Smooth muscle cell (in vitro differentiated cells): ENCODE results near the gene FAM219A. TPM values are rescaled to one million over a fixed set of nuclear protein-coding genes. Genes with fewer than 3 reads are reported as not detected.

Experiments
- DNase-seq: peaks from one replicate; lab custom pipeline; 2025; ENCODE audit not compliant: unreplicated experiment; lab: John Stamatoyannopoulos, UW
- H2AFZ ChIP-seq: fragments of 200-600 bp; sonication (generic); 2 replicates; pipeline ENCODE4 v1.6.0; 2016; ENCODE audit warnings: antibody characterized with exemption, low read depth, mild to moderate bottlenecking
- H3F3A ChIP-seq: fragments of 200-600 bp; sonication (generic); 2 replicates; pipeline ENCODE4 v1.6.0; 2017; ENCODE audit warnings: antibody characterized with exemption, low read depth
- H3K27ac ChIP-seq: fragments of 200-600 bp; sonication (generic); 2 replicates; pipeline ENCODE4 v1.5.1; 2016; ENCODE audit warnings: low read depth, mild to moderate bottlenecking
- H3K27me3 ChIP-seq: fragments of 200-600 bp; sonication (generic); 2 replicates; pipeline ENCODE4 v1.6.1; 2016; ENCODE audit warnings: low read depth, mild to moderate bottlenecking
- H3K36me3 ChIP-seq: fragments of 200-600 bp; sonication (generic); 2 replicates; pipeline ENCODE4 v1.5.1; 2016; ENCODE audit warnings: low read depth
- H3K4me1 ChIP-seq: fragments of 200-600 bp; sonication (generic); 2 replicates; pipeline ENCODE4 v1.5.1; 2016; ENCODE audit warnings: low read depth
- H3K4me2 ChIP-seq: fragments of 200-600 bp; sonication (generic); 2 replicates; pipeline ENCODE4 v1.6.0; 2016; ENCODE audit warnings: mild to moderate bottlenecking
- H3K4me3 ChIP-seq: fragments of 200-600 bp; sonication (generic); 2 replicates; pipeline ENCODE4 v1.5.1; 2016; ENCODE audit warnings: mild to moderate bottlenecking
- H3K79me2 ChIP-seq: fragments of 200-600 bp; sonication (generic); 2 replicates; pipeline ENCODE4 v1.6.0; 2016; ENCODE audit warnings: low read depth, mild to moderate bottlenecking
- H3K9ac ChIP-seq: fragments of 200-600 bp; sonication (generic); 2 replicates; pipeline ENCODE4 v1.6.0; 2016; ENCODE audit warnings: low read depth
- H3K9me3 ChIP-seq: fragments of 200-600 bp; sonication (generic); replicated peaks from 2 replicates; pipeline ENCODE4 v1.5.1; 2016; ENCODE audit warnings: low read depth
- H4K20me1 ChIP-seq: fragments of 200-600 bp; sonication (generic); 2 replicates; pipeline ENCODE4 v1.6.0; 2016; ENCODE audit warnings: low read depth
- CTCF ChIP-seq: fragments of 200-600 bp; sonication (generic); IDR thresholded peaks from 2 replicates; pipeline ENCODE4 v1.5.1; 2017; ENCODE audit warnings: borderline replicate concordance, mild to moderate bottlenecking, antibody characterized with exemption; ENCODE audit not compliant: insufficient read depth, poor library complexity, severe bottlenecking
- WGBS: methylation state at CpG from one replicate; pipeline ENCODE4 v1.1.7; 2016; ENCODE audit warnings: low lambda C conversion rate; 5-methylcytosine and 5-hydroxymethylcytosine counted together
- polyA plus RNA-seq: library from polyadenylated mRNA; unstranded; fragments of >200 nt; fragmentation: Nextera tagmentation; extraction: Ambion mirVana; gene quantifications from 2 replicates; pipeline ENCODE4 v1.2.1, GENCODE V29; 2016
- total RNA-seq: library from RNA; depleted of rRNA; stranded (reverse); fragments of >200 nt; gene quantifications from 2 replicates; pipeline ENCODE4 v1.2.3, GENCODE V29; 2014

The FAM219A gene
- total and polyA plus RNA-seq, 2 experiments from 2014 or later: 13.3 to 29.5 TPM

GRCh38 chr9:34437006-34437925 lies 21.1 kb downstream of the FAM219A start:
- no peak overlapping the region for H3K9ac ChIP-seq
- H3F3A ChIP-seq: no peaks in the 10 kb centered on the region
- TF ChIP-seq CTCF: peak; percentile 71
- peaks cover 3% of the 10 kb centered on the region for H3K79me2 ChIP-seq
- WGBS: 77% methylated on average over 14 of the region's 14 CpGs
- no peak overlapping the region for H3K27ac ChIP-seq
- no peak for DNase-seq
- no peak overlapping the region for H2AFZ ChIP-seq
- H3K4me2 ChIP-seq: no peak overlapping the region
- no peaks in the 10 kb centered on the region for H3K4me1 ChIP-seq
- no peaks in the 10 kb centered on the region for H3K36me3 ChIP-seq
- H3K9me3 ChIP-seq: no peaks in the 10 kb centered on the region
- peaks cover 99% of the 10 kb centered on the region for H4K20me1 ChIP-seq
- H3K4me3 ChIP-seq: no peak overlapping the region
- no peaks in the 10 kb centered on the region for H3K27me3 ChIP-seq

- no peaks in the 10 kb centered on the region for H3F3A ChIP-seq
- H3K79me2 ChIP-seq: peaks cover 7% of the 10 kb centered on the region
- H3K9ac ChIP-seq: no peak overlapping the region
- no peaks in the 10 kb centered on the region for H3K4me1 ChIP-seq
- no peak overlapping the region for H2AFZ ChIP-seq
- no peak for DNase-seq
- H3K4me2 ChIP-seq: no peak overlapping the region
- no peak for TF ChIP-seq CTCF
- WGBS: 98% methylated on average over 2 of the region's 2 CpGs
- peaks cover 99% of the 10 kb centered on the region for H4K20me1 ChIP-seq
- H3K36me3 ChIP-seq: no peaks in the 10 kb centered on the region
- H3K4me3 ChIP-seq: no peak overlapping the region
- H3K27ac ChIP-seq: no peak overlapping the region
- H3K27me3 ChIP-seq: no peaks in the 10 kb centered on the region
- no peaks in the 10 kb centered on the region for H3K9me3 ChIP-seq
Measured at GRCh38 chr9:34431667-34432066, 26.7 kb downstream of the FAM219A start.

- no peaks in the 10 kb centered on the region for H3K9me3 ChIP-seq
- no peak overlapping the region for H3K4me3 ChIP-seq
- H3K36me3 ChIP-seq: no peaks in the 10 kb centered on the region
- WGBS: 69% methylated on average over 4 of the region's 4 CpGs
- no peak for DNase-seq
- no peak overlapping the region for H2AFZ ChIP-seq
- H3K9ac ChIP-seq: no peak overlapping the region
- no peak for TF ChIP-seq CTCF
- H3F3A ChIP-seq: no peaks in the 10 kb centered on the region
- H3K27ac ChIP-seq: no peak overlapping the region
- peaks cover 100% of the 10 kb centered on the region for H4K20me1 ChIP-seq
- H3K27me3 ChIP-seq: no peaks in the 10 kb centered on the region
- peaks cover 7% of the 10 kb centered on the region for H3K79me2 ChIP-seq
- no peaks in the 10 kb centered on the region for H3K4me1 ChIP-seq
- H3K4me2 ChIP-seq: no peak overlapping the region
Measured at GRCh38 chr9:34430843-34431437, 27.4 kb downstream of the FAM219A start.
